Thoracic aorta (tissue), 2 donors: Measurements from ENCODE around the gene PTMS. TPM values are rescaled to one million over a fixed set of nuclear protein-coding genes. Genes with fewer than 3 reads are reported as not detected.

Experiments
- ATAC-seq: fragments of 150-250 bp; one replicate; pipeline ENCODE4 v1.8.0; 2017; ENCODE audit warnings: low read depth; ENCODE audit not compliant: insufficient number of reproducible peaks, low FRiP score
- DNase-seq: peaks from one replicate; pipeline ENCODE4 v3.0.0-alpha.2; 2020; ENCODE audit warnings: low spot score
- H3K27ac ChIP-seq, 2 donors: fragments of 200-600 bp; sonication (generic); 1 replicate in 1 of 2; 2 replicates in 1 of 2; pipeline ENCODE4 v1.5.1; 2016; ENCODE audit warnings: mild to moderate bottlenecking in 2 of 2, moderate library complexity in 2 of 2
- H3K27me3 ChIP-seq: fragments of 200-600 bp; sonication (generic); replicated peaks from 2 replicates; pipeline ENCODE4 v1.6.0; 2016; ENCODE audit warnings: mild to moderate bottlenecking; ENCODE audit not compliant: insufficient read depth
- H3K36me3 ChIP-seq: fragments of 200-600 bp; sonication (generic); one replicate; pipeline ENCODE4 v1.5.1; 2016
- H3K4me1 ChIP-seq, 2 donors: fragments of 200-600 bp; sonication (generic); 1 replicate in 1 of 2; 2 replicates in 1 of 2; pipeline versions ENCODE4 v1.5.1 to v1.6.0; 2016; ENCODE audit warnings: low read depth in 2 of 2, mild to moderate bottlenecking in 1 of 2; ENCODE audit not compliant: control insufficient read depth in 1 of 2
- H3K4me3 ChIP-seq: fragments of 200-600 bp; sonication (generic); 2 replicates; pipeline ENCODE4 v1.5.1; 2016; ENCODE audit warnings: mild to moderate bottlenecking
- H3K9me3 ChIP-seq: fragments of 200-600 bp; sonication (generic); 2 replicates; pipeline ENCODE4 v1.5.1; 2016
- total RNA-seq, 2 donors: library from RNA; depleted of rRNA; stranded (reverse); fragments of >200 nt; gene quantifications; one replicate each; pipeline versions ENCODE4 v1.1.0 to v1.2.3, GENCODE V29; 2016
- TF ChIP-seq, protein P1 (sequence below): fragments of 200-600 bp; sonication (generic); IDR thresholded peaks from one replicate; pipeline ENCODE4 v1.5.1; 2019; ENCODE audit warnings: antibody characterized with exemption

PTMS gene
- total RNA-seq, 2 donors from 2014 or later, result 168 to 186 TPM

DNA sequence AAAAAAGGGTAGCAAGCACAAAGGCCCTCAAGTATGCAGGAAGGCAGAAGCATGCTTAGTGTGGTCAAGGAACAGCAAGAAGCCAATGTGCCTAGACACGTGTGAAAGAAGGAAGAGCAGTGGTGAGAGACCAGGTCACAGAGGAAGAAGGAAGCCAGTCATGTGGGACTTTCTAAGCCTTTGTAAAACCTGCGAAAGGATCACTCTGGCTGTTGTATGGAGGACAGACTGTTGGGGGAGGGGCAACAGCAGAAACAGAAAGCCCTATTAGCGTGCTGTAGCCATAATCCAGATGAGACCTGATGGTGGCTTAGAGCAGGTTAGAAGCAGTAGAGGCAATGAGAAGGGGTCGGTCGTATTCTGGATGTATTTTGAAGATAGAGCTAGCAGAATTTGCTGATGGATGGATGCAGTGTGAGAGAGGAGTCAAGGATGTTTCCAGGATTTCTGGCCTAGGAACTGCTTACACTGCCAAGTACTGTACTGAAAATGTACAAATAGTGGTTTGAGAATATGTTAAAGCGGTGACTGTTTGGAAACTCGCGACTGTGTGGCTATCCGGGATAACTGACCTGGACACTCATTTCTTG is 7.6 kb upstream of the PTMS start:
- Histone ChIP-seq H3K27me3 (no peaks in the 10 kb centered on the region), H3K4me1 (peaks cover 5 to 17% of the 10 kb centered on the region in 2 donors), H3K27ac (no peak overlapping the region), H3K36me3 (no peaks in the 10 kb centered on the region), H3K4me3 (no peak overlapping the region), H3K9me3 (no peaks in the 10 kb centered on the region)
- ATAC-seq (no peak), DNase-seq (no peak)
- TF ChIP-seq, protein P1, sequence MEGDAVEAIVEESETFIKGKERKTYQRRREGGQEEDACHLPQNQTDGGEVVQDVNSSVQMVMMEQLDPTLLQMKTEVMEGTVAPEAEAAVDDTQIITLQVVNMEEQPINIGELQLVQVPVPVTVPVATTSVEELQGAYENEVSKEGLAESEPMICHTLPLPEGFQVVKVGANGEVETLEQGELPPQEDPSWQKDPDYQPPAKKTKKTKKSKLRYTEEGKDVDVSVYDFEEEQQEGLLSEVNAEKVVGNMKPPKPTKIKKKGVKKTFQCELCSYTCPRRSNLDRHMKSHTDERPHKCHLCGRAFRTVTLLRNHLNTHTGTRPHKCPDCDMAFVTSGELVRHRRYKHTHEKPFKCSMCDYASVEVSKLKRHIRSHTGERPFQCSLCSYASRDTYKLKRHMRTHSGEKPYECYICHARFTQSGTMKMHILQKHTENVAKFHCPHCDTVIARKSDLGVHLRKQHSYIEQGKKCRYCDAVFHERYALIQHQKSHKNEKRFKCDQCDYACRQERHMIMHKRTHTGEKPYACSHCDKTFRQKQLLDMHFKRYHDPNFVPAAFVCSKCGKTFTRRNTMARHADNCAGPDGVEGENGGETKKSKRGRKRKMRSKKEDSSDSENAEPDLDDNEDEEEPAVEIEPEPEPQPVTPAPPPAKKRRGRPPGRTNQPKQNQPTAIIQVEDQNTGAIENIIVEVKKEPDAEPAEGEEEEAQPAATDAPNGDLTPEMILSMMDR, result no peak

GRCh38 chr12:6759741-6760140 is 6.4 kb upstream of the PTMS start:
- Histone ChIP-seq H3K27ac (no peak overlapping the region), H3K4me1 (peaks cover 5 to 17% of the 10 kb centered on the region in 2 donors), H3K27me3 (no peaks in the 10 kb centered on the region), H3K4me3 (no peak overlapping the region), H3K9me3 (no peaks in the 10 kb centered on the region), H3K36me3 (no peaks in the 10 kb centered on the region)
- no peak for ATAC-seq
- TF ChIP-seq, protein P1, result no peak
- no peak for DNase-seq

DNA sequence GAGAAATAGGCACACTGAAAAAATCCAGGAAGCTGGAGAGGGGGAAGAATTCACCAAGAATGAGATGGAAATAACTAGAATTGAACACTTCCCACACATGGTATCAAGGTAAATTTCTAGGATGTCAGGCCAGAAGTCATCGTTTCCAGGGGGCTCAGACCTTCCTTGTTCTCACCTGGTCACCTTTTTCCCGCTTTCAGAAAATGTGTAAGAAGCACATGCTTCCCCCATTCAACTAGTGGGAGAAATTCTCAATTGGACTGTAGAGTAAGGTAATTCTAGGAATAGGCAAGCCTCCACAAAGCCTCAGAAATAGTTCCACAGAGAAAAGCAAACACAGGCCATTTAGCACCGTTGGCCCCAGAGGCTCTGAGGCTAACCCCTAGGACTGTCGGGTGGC is 2.8 kb upstream of the PTMS start:
- no peaks in the 10 kb centered on the region for H3K9me3 ChIP-seq
- H3K36me3 ChIP-seq, result no peaks in the 10 kb centered on the region
- TF ChIP-seq, protein P1, result no peak
- H3K27ac ChIP-seq, result peak overlapping the region; percentile 86 to 95
- ATAC-seq (no peak), DNase-seq (no peak)
- H3K4me3 ChIP-seq, result peak overlapping the region; percentile 60
- H3K27me3 ChIP-seq, result no peaks in the 10 kb centered on the region
- H3K4me1 ChIP-seq, result peaks cover 13 to 36% of the 10 kb centered on the region in 2 donors

DNA sequence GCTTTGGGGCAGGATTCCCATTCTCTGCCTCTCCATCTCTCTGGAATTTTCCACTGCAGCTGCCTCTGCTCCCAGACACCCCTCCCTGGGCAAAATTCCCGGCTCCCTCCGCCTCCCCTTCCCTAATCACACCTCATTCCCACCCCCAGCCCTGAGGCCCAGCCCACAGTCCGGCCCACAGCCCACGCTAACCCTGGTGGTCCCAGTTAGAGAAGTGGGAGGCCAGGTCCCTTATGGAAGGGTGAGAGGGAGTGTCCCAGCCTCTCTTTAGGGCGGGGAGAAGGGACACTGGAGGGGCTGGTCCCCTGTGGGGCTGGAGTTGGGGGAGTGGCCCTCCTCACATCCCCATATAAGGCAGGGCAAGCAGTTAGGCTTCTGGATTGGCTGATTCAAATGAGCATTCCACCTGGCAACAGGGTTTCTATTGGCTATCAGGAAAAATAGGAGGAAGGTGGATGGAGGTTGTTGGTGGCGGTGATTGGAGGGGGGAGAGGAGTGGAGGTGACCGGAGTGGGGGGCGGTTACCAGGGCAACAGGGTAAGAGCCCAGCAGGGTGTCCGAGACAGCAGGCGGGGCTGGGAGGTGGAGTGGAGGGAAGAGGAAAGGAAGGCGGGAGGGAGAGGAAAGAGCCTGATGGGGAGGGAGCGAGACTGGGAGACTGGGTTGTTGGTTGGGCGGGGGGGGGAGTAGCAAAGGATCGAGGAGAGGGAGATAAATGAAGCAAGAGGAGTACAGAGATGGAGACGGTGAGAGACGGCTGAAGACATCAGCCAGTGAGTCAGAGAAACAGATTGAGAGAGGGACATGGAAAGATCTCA is 1.9 kb upstream of the PTMS start:
- no peaks in the 10 kb centered on the region for H3K9me3 ChIP-seq
- no peaks in the 10 kb centered on the region for H3K36me3 ChIP-seq
- TF ChIP-seq, protein P1, result no peak
- peaks cover 18 to 45% of the 10 kb centered on the region in 2 donors for H3K4me1 ChIP-seq
- H3K4me3 ChIP-seq, result peak overlapping the region; percentile 60
- H3K27ac ChIP-seq, result peak overlapping the region; percentile 86 to 95
- no peaks in the 10 kb centered on the region for H3K27me3 ChIP-seq
- ATAC-seq (peak; percentile 94), DNase-seq (peak; percentile 91)

DNA sequence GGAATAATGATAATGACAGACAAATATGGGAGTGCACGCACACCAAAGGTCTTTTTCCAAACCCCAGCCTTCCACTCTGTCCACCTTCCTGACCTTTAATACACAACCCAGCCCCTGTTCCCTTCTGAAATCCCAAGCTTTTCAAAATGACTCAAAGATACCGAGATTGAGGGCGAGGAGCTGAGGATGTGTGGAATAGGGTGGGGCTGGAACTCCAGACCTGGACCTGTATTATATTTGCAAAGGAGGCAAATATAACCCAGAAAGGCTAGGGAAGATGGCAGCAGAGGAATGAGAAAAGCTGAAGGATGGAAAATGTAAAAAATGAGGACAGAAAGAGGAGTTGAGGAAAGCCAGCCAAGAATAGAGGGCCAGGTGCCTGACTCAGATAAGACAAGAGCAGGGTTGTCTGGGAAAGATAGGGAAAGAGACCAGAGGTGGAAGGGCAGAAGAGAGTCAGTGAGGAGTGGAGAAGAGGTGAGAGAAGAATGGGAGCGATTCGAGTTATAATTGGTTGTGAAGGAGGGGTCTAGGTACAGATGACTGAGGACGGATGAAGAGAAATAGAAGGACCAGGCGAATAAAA is 1.0 kb upstream of the PTMS start:
- Histone ChIP-seq H3K27ac (peak overlapping the region; percentile 86 to 95), H3K36me3 (peaks cover 8% of the 10 kb centered on the region), H3K9me3 (no peaks in the 10 kb centered on the region), H3K4me3 (peak overlapping the region; percentile 97), H3K4me1 (peaks cover 18 to 51% of the 10 kb centered on the region in 2 donors), H3K27me3 (no peaks in the 10 kb centered on the region)
- TF ChIP-seq, protein P1, result no peak
- no peak for ATAC-seq
- no peak for DNase-seq
